ENCODE data around the gene BIRC5. TPM values are rescaled to one million over a fixed set of nuclear protein-coding genes. Genes with fewer than 3 reads are reported as not detected.
"Not testable (repeated sequence)": the region's sequence is repeated elsewhere in the genome, so short reads cannot be mapped to it uniquely, and the experiment has no call there.

Gene BIRC5
- total and polyA plus RNA-seq, 4 experiments from 2014 or later: 0.18 to 0.32 TPM; not detected in 2

GRCh38 chr17:78170692-78171590 lies 43.1 kb upstream of the BIRC5 start:
- no peaks in the 10 kb centered on the region for H3K9me3 ChIP-seq (ENCODE audit: control insufficient read depth in 1 of 2, low read length in 2 of 2)
- H3K4me1 Mint-ChIP-seq: peaks cover 26 to 67% (median 43%) of the 10 kb centered on the region in 4 donors
- intact Hi-C loops (cut with micrococcal nuclease): no loop called here
- peaks cover 0 to 26% of the 10 kb centered on the region in 2 donors for H3K36me3 Mint-ChIP-seq
- H3K4me3 Mint-ChIP-seq: peak overlapping the region in 7 of 8 donors; percentile 11 to 76 (median 61)
- no peak overlapping the region for H3K27ac ChIP-seq (ENCODE audit: low read depth, low read length)
- H3K9me3 Mint-ChIP-seq: peaks cover 0 to 1% (median 0%) of the 10 kb centered on the region in 8 donors
- H3K27me3 ChIP-seq (ENCODE audit: insufficient read depth, low read length): no peaks in the 10 kb centered on the region
- H3K4me1 ChIP-seq (ENCODE audit: insufficient read depth, low read length): peaks cover 53% of the 10 kb centered on the region
- CTCF ChIA-PET (ENCODE audit: partially characterized antibody): interaction anchor here (1.1 to 1.8 kb wide), 2 partner anchors 11 to 79 kb away, joined by 4 read pairs; no protein-coding TSS in a partner anchor
- H3K27me3 Mint-ChIP-seq: no peaks in the 10 kb centered on the region
- peak overlapping the region in 6 of 7 donors; percentile 10 to 83 (median 68) for H3K27ac Mint-ChIP-seq
- peaks cover 4% of the 10 kb centered on the region for H3K36me3 ChIP-seq (ENCODE audit: insufficient read depth, low read length)
- no peak overlapping the region for H3K4me3 ChIP-seq (ENCODE audit: low read length in 2 of 2)
- POLR2A ChIA-PET (ENCODE audit: partially characterized antibody): interaction anchor here (1.0 to 9.1 kb wide), 5 partner anchors 16 to 45 kb away, joined by 3 to 170 read pairs (median 5); partner anchors contain the start of genes TK1 and TMC8
- no peak for DNase-seq

DNA sequence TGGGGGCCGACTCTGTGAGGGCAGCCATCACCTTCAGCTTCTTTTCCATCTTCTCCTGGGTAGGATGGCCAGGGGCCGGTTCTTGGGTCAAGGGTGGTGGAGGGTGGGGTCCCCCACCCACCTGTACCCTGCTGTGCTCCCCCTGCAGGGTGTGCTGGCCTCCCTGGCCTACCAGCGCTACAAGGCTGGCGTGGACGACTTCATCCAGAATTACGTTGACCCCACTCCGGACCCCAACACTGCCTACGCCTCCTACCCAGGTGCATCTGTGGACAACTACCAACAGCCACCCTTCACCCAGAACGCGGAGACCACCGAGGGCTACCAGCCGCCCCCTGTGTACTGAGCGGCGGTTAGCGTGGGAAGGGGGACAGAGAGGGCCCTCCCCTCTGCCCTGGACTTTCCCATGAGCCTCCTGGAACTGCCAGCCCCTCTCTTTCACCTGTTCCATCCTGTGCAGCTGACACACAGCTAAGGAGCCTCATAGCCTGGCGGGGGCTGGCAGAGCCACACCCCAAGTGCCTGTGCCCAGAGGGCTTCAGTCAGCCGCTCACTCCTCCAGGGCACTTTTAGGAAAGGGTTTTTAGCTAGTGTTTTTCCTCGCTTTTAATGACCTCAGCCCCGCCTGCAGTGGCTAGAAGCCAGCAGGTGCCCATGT lies 42.3 kb upstream of the BIRC5 start:
- H3K27ac Mint-ChIP-seq: peak overlapping the region in 6 of 7 donors; percentile 17 to 82 (median 66)
- H3K4me3 ChIP-seq (ENCODE audit: low read length in 2 of 2); H3K27me3 Mint-ChIP-seq; DNase-seq; H3K27me3 ChIP-seq (ENCODE audit: insufficient read depth, low read length); H3K27ac ChIP-seq (ENCODE audit: low read depth, low read length); H3K36me3 ChIP-seq (ENCODE audit: insufficient read depth, low read length); intact Hi-C loops (cut with micrococcal nuclease); H3K9me3 Mint-ChIP-seq; H3K9me3 ChIP-seq (ENCODE audit: control insufficient read depth in 1 of 2, low read length in 2 of 2): not testable (repeated sequence)
- ChIA-PET CTCF (ENCODE audit: partially characterized antibody) (interaction anchor here (1.1 kb wide), 1 partner anchor 10 kb away, joined by 4 read pairs; no protein-coding TSS in a partner anchor), POLR2A (ENCODE audit: partially characterized antibody) (interaction anchor here (1.0 to 9.1 kb wide), 5 partner anchors 15 to 58 kb away, joined by 3 to 170 read pairs (median 5); partner anchors contain the start of gene TK1)
- peak overlapping the region in 2 of 8 donors; percentile 15 to 59 for H3K4me3 Mint-ChIP-seq
- peaks cover 27 to 75% (median 49%) of the 10 kb centered on the region in 4 donors for H3K4me1 Mint-ChIP-seq
- H3K4me1 ChIP-seq (ENCODE audit: insufficient read depth, low read length): peaks cover 59% of the 10 kb centered on the region
- H3K36me3 Mint-ChIP-seq: peaks cover 0 to 26% of the 10 kb centered on the region in 2 donors

GRCh38 chr17:78172249-78173051 lies 41.6 kb upstream of the BIRC5 start:
- no peak for DNase-seq
- Histone ChIP-seq H3K9me3 (ENCODE audit: control insufficient read depth in 1 of 2, low read length in 2 of 2) (no peaks in the 10 kb centered on the region), H3K4me3 (ENCODE audit: low read length in 2 of 2) (no peak overlapping the region), H3K4me1 (ENCODE audit: insufficient read depth, low read length) (peaks cover 62% of the 10 kb centered on the region), H3K27ac (ENCODE audit: low read depth, low read length) (peak overlapping the region; percentile 21), H3K36me3 (ENCODE audit: insufficient read depth, low read length) (peaks cover 4% of the 10 kb centered on the region), H3K27me3 (ENCODE audit: insufficient read depth, low read length) (no peaks in the 10 kb centered on the region)
- intact Hi-C loops (cut with micrococcal nuclease): no loop called here
- ChIA-PET POLR2A (ENCODE audit: partially characterized antibody) (interaction anchor here (1.0 to 9.1 kb wide), 6 partner anchors 14 to 58 kb away, joined by 3 to 170 read pairs (median 5); partner anchors contain the start of genes TK1 and TMC6), CTCF (ENCODE audit: partially characterized antibody) (interaction anchor here (1.7 kb wide), 1 partner anchor 52 kb away, joined by 4 read pairs; no protein-coding TSS in a partner anchor)
- H3K4me1 Mint-ChIP-seq: peaks cover 27 to 76% (median 52%) of the 10 kb centered on the region in 4 donors
- H3K36me3 Mint-ChIP-seq: peaks cover 0 to 26% of the 10 kb centered on the region in 2 donors
- H3K4me3 Mint-ChIP-seq: peak overlapping the region in 4 of 8 donors; percentile 16 to 74 (median 60)
- peak overlapping the region; percentile 47 to 97 (median 72) for H3K27ac Mint-ChIP-seq
- H3K27me3 Mint-ChIP-seq: no peaks in the 10 kb centered on the region
- no peaks in the 10 kb centered on the region for H3K9me3 Mint-ChIP-seq

DNA sequence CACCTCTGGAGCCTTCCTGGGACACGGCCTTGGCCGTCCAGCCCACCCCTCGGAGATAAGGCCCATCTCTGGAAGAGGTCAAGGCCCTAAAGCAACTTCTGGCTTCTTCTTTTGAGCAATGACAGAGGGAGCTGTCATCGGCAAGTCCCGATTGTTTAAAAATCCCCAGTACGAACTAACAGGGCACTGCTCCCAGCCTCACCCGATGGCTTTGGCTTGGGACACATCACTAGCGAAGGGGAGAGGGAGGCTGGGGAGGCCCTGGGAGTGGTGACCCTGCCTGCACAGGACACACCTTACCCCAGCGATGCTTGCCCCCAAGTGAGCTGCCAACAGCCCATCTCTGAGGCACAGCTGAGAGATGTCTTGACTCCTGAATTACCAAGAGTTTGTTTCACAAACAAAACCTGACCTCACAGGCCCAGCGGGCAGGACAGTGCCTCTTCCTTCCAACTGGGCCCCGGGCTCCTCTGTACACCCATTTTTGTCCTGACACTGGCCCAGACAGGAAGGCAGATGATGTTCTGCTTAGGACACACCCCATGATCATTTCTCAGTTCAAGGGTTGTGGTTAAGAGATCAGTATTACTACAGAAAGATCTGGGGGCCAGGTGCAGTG lies 40.8 kb upstream of the BIRC5 start:
- Mint-ChIP-seq H3K36me3 (peaks cover 0 to 26% of the 10 kb centered on the region in 2 donors), H3K27ac (peak overlapping the region; percentile 82 to 97 (median 92)), H3K9me3 (no peaks in the 10 kb centered on the region), H3K4me1 (peaks cover 27 to 72% (median 52%) of the 10 kb centered on the region in 4 donors), H3K27me3 (no peaks in the 10 kb centered on the region), H3K4me3 (peak overlapping the region in 7 of 8 donors; percentile 36 to 74 (median 52))
- peak; percentile 39 to 45 (median 43) for DNase-seq
- Histone ChIP-seq H3K27me3 (ENCODE audit: insufficient read depth, low read length) (no peaks in the 10 kb centered on the region), H3K4me1 (ENCODE audit: insufficient read depth, low read length) (peaks cover 57% of the 10 kb centered on the region), H3K4me3 (ENCODE audit: low read length in 2 of 2) (no peak overlapping the region), H3K9me3 (ENCODE audit: control insufficient read depth in 1 of 2, low read length in 2 of 2) (no peaks in the 10 kb centered on the region), H3K36me3 (ENCODE audit: insufficient read depth, low read length) (peaks cover 4% of the 10 kb centered on the region), H3K27ac (ENCODE audit: low read depth, low read length) (peak overlapping the region; percentile 21)
- CTCF ChIA-PET (ENCODE audit: partially characterized antibody): interaction anchor here (1.3 to 4.0 kb wide), 5 partner anchors 9 to 88 kb away, joined by 3 to 36 read pairs (median 4); no protein-coding TSS in a partner anchor
- intact Hi-C loops (cut with micrococcal nuclease): no loop called here
- POLR2A ChIA-PET (ENCODE audit: partially characterized antibody): interaction anchor here (1.0 to 9.1 kb wide), 4 partner anchors 34 to 59 kb away, joined by 3 to 170 read pairs (median 8); partner anchors contain the start of gene TMC6

- no peaks in the 10 kb centered on the region for H3K9me3 Mint-ChIP-seq
- Histone ChIP-seq H3K27ac (ENCODE audit: low read depth, low read length) (no peak overlapping the region), H3K4me3 (ENCODE audit: low read length in 2 of 2) (no peak overlapping the region), H3K9me3 (ENCODE audit: control insufficient read depth in 1 of 2, low read length in 2 of 2) (no peaks in the 10 kb centered on the region), H3K27me3 (ENCODE audit: insufficient read depth, low read length) (no peaks in the 10 kb centered on the region), H3K4me1 (ENCODE audit: insufficient read depth, low read length) (peaks cover 51% of the 10 kb centered on the region), H3K36me3 (ENCODE audit: insufficient read depth, low read length) (peaks cover 4% of the 10 kb centered on the region)
- intact Hi-C loops (cut with micrococcal nuclease): no loop called here
- peaks cover 27 to 70% (median 51%) of the 10 kb centered on the region in 4 donors for H3K4me1 Mint-ChIP-seq
- POLR2A ChIA-PET (ENCODE audit: partially characterized antibody): interaction anchor here (1.0 to 9.1 kb wide), 3 partner anchors 35 to 60 kb away, joined by 4 to 170 read pairs (median 4); no protein-coding TSS in a partner anchor
- CTCF ChIA-PET (ENCODE audit: partially characterized antibody): interaction anchor here (1.1 to 4.0 kb wide), 7 partner anchors 8 to 151 kb away, joined by 3 to 36 read pairs (median 3); no protein-coding TSS in a partner anchor
- H3K27ac Mint-ChIP-seq: peak overlapping the region in 3 of 7 donors; percentile 82 to 92 (median 84)
- DNase-seq: no peak
- H3K36me3 Mint-ChIP-seq: peaks cover 0 to 26% of the 10 kb centered on the region in 2 donors
- no peak overlapping the region for H3K4me3 Mint-ChIP-seq
- H3K27me3 Mint-ChIP-seq: no peaks in the 10 kb centered on the region
These were observed 39.6 kb upstream of the BIRC5 start for GRCh38 chr17:78174346-78174869.

Measured in CD4-positive, alpha-beta memory T cell (primary cell).